Endometrium (tissue), 2 donors: Measurements from ENCODE around the gene ZC3H12D.
A peak's percentile ranks its signal among the peaks of the same experiment; 100 is the strongest.
"Not testable (repeated sequence)": the region's sequence is repeated elsewhere in the genome, so short reads cannot be mapped to it uniquely, and the experiment has no call there.

Experiments used
- FAIRE-seq: peaks from 2 replicates; lab custom pipeline; 2012; peaks lifted over from hg19 to GRCh38; lab: Jason Lieb, UNC
- donor health status: control.
- donor health status: control.

Gene ZC3H12D

DNA sequence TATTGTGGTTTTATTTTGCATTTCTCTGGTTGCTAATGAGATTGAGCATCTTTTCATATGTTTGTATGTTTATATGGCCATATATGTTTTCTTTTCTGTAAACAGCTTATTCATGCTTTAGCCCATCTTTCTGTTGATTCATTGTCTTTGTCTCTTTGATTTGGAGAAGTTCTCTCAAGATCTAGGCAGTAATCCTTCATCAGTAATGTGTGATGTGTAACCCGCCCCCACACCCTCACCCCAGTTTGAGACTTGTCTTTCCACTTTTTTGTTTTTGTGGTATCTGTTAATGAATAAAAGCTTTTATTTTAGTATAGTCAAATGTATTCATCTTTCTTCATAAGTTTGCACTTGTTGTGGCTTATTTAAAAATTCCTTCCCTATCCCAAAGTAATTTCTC, 26.0 kb downstream of the ZC3H12D start:
- FAIRE-seq = no peak

GRCh38 chr6:149458196-149458595, 26.6 kb downstream of the ZC3H12D start:
- no peak for FAIRE-seq

GRCh38 chr6:149457316-149457884, 27.4 kb downstream of the ZC3H12D start:
- FAIRE-seq = no peak

GRCh38 chr6:149456311-149457021, 28.3 kb downstream of the ZC3H12D start:
- no peak for FAIRE-seq

GRCh38 chr6:149455031-149455732, 29.6 kb downstream of the ZC3H12D start:
- no peak for FAIRE-seq

GRCh38 chr6:149454346-149454848, 30.4 kb downstream of the ZC3H12D start:
- peak; percentile 31 for FAIRE-seq

DNA sequence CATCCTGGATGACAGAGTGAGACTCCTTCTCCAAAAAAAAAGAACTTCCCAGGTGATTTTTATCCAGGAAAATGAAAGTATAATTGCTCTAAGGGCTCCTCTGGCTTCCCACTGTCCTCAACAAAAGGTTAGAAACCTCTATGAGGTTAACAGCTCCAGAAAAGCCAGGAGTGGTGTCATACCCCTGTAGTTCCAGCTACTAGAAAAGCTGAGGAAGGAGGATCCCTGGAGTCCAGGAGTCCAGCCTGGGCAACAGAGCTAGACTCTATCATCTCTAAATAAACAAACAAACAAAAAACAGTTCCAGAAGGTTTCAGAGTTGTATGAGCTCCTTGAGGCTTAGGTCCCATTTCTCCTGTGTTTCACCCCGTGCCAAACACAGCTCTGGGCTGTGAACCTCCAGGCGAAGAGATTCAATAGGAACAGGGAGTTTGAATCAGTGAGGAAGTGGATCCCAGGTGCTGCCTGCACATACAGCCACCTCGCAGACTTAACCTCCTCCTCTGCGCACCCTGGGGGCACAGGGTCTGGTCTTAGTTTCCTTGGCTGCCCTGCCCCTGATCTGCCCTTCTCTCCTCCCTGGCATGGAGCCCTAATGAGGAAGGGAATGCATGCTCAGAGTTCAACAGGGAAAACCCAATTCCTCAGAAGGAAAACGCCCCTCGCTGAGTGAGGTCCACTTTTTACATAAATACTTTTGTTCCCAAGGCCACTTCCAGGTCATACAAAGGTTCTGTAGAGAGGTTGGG, 31.0 kb downstream of the ZC3H12D start:
- FAIRE-seq = no peak

GRCh38 chr6:149452037-149452939, 32.5 kb downstream of the ZC3H12D start:
- FAIRE-seq = no peak

DNA sequence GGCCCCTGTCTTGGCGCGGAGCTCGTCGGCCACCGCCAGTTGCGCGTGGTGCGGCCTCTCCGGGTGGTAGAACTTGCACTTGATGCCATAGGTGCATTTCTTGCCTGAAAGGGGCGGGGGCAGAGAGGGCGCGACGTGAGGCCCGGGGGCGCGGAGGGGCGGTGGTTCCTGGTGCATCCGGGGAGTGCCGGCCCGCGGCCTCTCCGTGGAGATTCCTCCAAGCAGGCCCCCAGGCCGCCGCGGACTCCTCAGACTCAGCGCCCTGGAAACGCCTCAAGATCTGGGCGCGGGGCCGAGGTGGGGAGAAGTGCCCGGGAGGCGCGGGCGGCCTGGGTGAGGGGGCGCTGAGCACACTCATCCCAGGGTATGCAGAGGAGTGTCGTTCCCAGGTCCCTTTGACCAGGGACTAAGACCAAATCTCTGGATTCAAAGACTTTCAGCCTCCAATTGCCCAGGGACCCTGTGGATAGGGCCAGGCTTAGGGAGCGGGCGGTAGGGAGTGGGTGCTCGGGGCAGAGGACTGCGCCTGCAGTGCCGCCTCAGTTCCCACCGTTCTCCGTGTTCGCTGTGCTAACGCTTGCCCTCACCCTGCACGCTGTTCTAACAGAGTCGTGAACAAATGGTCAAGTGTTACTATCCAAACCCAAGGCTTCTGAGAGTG, 33.3 kb downstream of the ZC3H12D start:
- FAIRE-seq = no peak

DNA sequence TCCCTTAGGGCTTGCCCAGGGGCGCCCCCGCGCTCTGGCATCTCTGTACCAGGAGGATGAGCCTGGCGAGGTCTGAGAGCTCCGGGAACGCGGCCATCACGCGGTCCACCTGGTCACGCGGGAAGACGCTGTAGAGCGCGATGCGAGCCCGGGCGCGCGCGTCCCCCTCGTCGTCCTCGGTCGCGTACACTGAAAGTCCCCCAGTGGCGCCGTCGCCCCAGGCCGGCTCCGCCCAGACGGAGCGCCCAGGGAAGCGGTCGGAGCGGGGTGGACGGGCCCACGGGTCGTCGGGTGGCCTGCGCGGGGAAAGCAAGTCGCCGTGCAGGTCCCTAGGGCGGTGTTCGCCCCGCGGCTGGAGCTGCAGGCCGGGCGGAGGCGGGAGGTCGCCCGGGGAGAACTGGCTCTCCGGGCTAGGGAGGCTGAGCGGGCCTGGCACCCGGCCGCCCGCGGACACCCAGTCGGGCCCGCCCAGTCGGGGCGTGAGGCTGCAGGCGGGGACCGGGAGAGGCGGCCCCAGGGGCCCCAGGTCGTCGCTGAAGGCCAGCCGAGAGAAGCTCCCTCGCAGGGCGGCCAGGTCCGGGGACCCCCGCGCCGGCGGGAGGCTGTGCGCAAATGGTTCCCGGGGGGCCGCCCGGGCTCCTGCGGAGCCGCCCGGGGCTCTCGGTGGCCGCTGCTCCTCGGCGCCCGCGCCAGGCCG, 34.0 kb downstream of the ZC3H12D start:
- no peak for FAIRE-seq

DNA sequence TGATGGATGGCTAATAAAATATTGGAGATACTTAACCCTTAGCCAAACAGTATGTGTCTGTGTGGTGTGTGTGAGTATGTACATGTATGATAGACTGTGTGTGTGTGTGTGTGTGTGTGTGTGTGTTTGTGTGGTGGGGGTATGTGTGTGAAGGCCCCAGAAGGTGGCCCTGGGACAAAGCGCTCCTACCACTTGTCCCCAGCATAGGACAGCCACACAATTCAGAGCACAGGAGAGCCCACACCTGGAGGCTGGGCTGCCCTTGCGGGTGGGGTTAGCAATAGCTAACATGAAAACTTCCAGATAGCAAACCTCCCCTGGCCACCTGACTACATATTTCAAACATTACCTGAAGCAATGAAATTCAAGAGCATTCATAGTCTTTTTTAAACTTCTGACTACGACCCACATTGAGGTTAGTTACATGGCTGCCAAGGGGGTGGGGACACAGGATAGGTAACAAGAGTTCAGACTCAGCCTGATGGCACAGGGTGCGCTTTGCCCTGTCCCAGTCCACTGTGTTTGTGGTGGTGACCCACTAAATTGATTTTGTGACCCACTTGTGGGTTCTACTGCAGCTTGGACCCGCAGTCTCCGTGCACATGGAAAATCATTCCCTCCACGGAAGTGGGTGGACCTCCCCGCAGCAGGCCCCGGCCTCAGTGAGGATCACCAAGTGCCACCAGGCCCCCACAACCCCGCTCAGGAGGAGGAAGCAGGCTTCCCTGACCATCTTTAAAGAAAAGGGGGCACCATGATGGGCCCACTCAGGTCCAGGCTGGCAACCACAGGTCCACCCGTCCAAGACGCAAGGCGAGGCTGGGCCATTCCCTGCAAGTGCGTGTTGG, 34.8 kb downstream of the ZC3H12D start:
- no peak for FAIRE-seq

DNA sequence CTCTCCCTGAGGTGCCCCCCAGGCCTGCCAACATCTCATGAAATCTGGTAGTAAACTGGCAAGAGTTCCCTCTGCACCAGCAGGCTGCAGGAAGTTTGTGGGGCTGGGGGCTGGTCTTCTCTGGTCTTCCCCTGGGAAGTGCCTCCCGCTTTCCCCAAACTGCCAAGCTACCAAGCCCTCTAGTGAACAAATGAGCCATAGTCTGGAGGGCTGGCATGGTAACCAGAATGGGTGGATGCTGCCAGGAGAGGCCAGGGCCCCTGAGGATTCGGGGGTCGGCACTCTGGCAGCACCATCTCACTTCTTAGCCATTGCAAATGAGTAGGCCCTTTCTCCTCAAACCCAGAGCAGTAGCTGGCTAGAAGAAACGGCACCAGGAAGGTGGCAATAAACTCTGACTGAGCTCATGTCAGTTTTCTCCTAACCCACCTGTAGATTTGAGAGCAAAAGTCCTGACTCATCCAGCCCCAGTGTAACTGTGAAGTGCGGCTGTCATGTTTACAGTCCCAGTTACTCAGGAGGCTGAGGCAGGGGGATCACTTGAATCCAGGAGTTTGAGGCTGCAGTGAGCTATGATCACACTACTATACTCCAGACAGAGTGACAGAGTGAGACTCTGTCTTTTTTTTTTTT, 35.9 kb downstream of the ZC3H12D start:
- FAIRE-seq = no peak

- no peak for FAIRE-seq
These were observed 37.9 kb downstream of the ZC3H12D start for GRCh38 chr6:149446791-149447376.

GRCh38 chr6:149445573-149445972, 39.2 kb downstream of the ZC3H12D start:
- FAIRE-seq = no peak

GRCh38 chr6:149445095-149445466, 39.7 kb downstream of the ZC3H12D start:
- no peak for FAIRE-seq

DNA sequence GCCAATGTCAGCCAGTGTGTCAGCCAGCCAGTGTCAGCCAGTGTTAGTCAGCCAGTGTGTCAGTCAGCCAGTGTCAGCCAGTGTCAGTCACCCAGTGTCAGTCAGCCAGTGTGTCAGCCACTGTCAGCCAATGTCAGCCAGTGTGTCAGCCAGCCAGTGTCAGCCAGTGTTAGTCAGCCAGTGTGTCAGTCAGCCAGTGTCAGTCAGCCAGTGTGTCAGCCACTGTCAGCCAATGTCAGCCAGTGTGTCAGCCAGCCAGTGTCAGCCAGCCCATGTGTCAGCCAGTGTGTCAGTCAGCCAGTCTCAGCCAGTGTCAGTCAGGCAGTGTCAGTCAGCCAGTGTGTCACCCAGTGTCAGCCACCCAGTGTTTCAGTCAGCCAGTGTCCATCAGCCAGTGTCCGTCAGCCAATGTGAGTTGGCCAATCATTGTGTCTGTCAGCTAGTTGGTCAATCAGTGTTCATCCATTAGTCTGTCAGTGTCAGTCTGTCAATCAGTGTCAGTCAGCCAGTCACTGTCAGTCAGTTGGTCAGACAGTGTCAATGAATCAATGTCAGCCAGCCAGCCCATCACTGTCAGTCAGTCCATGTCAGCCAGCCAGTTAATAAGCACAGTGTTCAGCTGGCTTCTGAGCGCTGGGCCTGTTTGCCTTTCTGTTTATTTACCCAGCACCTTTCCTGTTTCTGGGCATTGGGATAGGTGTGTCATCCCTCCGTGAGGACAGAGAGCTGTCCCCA, 40.3 kb downstream of the ZC3H12D start:
- FAIRE-seq = not testable (repeated sequence)

- no peak for FAIRE-seq
These were observed 41.2 kb downstream of the ZC3H12D start for GRCh38 chr6:149443411-149444181.
